SU-DHL-6 (cell line): ENCODE data around the gene MPHOSPH6.

Experiments used
- EZH2phosphoT487 ChIP-seq: fragments of 200-600 bp; sonication (generic), shearing (Covaris generic); conservative IDR thresholded peaks from 2 replicates; pipeline ENCODE4 v1.6.1; 2018; ENCODE audit warnings: mild to moderate bottlenecking, antibody characterized with exemption, low read length, moderate library complexity, mixed read lengths
- TF ChIP-seq, protein P1 (sequence below): fragments of 200-600 bp; sonication (generic); IDR thresholded peaks from one replicate; pipeline ENCODE4 v1.5.1; 2017; ENCODE audit warnings: antibody characterized with exemption, mild to moderate bottlenecking, low read length, moderate library complexity; ENCODE audit not compliant: insufficient read depth, poor library complexity, severe bottlenecking

DNA sequence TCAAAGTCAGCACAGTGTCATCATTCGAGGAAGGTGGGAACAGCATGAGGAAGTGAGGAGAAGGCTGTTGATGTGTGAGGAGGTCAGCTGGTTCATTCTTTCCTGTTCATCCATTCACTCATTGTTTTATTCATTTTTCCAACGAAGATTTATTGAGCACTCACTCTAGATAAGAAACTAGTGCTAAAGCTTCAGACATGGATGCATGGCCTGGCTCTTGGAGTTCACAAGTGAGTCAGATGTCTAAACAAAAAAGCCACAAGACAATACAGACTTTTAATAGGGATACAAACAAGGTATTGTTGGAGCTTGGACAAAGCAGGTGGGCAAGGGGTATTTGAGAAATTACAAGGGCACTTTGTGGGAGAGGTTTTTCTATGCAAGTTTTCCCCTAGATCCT is 31.3 kb upstream of the MPHOSPH6 start:
- TF ChIP-seq, protein P1, sequence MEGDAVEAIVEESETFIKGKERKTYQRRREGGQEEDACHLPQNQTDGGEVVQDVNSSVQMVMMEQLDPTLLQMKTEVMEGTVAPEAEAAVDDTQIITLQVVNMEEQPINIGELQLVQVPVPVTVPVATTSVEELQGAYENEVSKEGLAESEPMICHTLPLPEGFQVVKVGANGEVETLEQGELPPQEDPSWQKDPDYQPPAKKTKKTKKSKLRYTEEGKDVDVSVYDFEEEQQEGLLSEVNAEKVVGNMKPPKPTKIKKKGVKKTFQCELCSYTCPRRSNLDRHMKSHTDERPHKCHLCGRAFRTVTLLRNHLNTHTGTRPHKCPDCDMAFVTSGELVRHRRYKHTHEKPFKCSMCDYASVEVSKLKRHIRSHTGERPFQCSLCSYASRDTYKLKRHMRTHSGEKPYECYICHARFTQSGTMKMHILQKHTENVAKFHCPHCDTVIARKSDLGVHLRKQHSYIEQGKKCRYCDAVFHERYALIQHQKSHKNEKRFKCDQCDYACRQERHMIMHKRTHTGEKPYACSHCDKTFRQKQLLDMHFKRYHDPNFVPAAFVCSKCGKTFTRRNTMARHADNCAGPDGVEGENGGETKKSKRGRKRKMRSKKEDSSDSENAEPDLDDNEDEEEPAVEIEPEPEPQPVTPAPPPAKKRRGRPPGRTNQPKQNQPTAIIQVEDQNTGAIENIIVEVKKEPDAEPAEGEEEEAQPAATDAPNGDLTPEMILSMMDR = no peak
- TF ChIP-seq EZH2phosphoT487 = no peak
